Activated T-helper 2 cell treated with anti-CD3 and anti-CD28 coated beads, Interferon-gamma antibody, Interleukin-2, Interleukin-4, amounts not matched to agents 10 μg/mL and 5 μg/mL and 100 μg/mL, durations not matched to agents 14 hours and 24 hours and 36 hours (primary cell): Measurements from ENCODE around the gene YAE1. TPM values are rescaled to one million over a fixed set of nuclear protein-coding genes. Genes with fewer than 3 reads are reported as not detected.

Experiments used
- DNase-seq: peaks from one replicate; pipeline ENCODE4 v3.0.0; 2021; ENCODE audit warnings: low spot score
- H3K27ac Mint-ChIP-seq: one replicate; pipeline ENCODE4 v1.8.0; 2021; ENCODE audit warnings: mixed read lengths
- H3K27me3 Mint-ChIP-seq: one replicate; pipeline ENCODE4 v1.8.0; 2021; ENCODE audit warnings: low read depth, mixed read lengths
- H3K36me3 Mint-ChIP-seq: one replicate; pipeline ENCODE4 v1.8.0; 2021; ENCODE audit warnings: low read depth, mixed read lengths
- H3K4me1 Mint-ChIP-seq: one replicate; pipeline ENCODE4 v1.8.0; 2021; ENCODE audit warnings: low read depth, mixed read lengths
- H3K4me3 Mint-ChIP-seq: one replicate; pipeline ENCODE4 v1.8.0; 2021; ENCODE audit warnings: low read depth, mild to moderate bottlenecking, moderate library complexity, mixed read lengths
- H3K9me3 Mint-ChIP-seq: one replicate; pipeline ENCODE4 v1.8.0; 2021; ENCODE audit warnings: mixed read lengths
- intact Hi-C: fragments of 100-400 bp; cut with micrococcal nuclease; formaldehyde crosslinking; loops from one replicate; pipeline ENCODE4 v1.15.1; 2023
- total RNA-seq: library from RNA; stranded (reverse); gene quantifications from 2 replicates; pipeline ENCODE4 v1.2.3, GENCODE V29; 2022

Gene YAE1
- total RNA-seq, 1 donor from 2014 or later, result 11.9 TPM

- H3K4me3 Mint-ChIP-seq, result no peak overlapping the region
- intact Hi-C loops, result no loop called here
- peaks cover 7% of the 10 kb centered on the region for H3K27me3 Mint-ChIP-seq
- H3K27ac Mint-ChIP-seq, result no peak overlapping the region
- no peaks in the 10 kb centered on the region for H3K36me3 Mint-ChIP-seq
- DNase-seq, result no peak
- H3K9me3 Mint-ChIP-seq, result no peaks in the 10 kb centered on the region
- peaks cover 24% of the 10 kb centered on the region for H3K4me1 Mint-ChIP-seq
Measured at GRCh38 chr7:39594988-39595620, 28.9 kb downstream of the YAE1 start.

- DNase-seq, result no peak
- H3K4me3 Mint-ChIP-seq, result no peak overlapping the region
- no peak overlapping the region for H3K27ac Mint-ChIP-seq
- H3K4me1 Mint-ChIP-seq, result peaks cover 21% of the 10 kb centered on the region
- H3K9me3 Mint-ChIP-seq, result peaks cover 4% of the 10 kb centered on the region
- intact Hi-C loops, result no loop called here
- no peaks in the 10 kb centered on the region for H3K36me3 Mint-ChIP-seq
- H3K27me3 Mint-ChIP-seq, result peaks cover 11% of the 10 kb centered on the region
Measured at GRCh38 chr7:39602351-39602750, 36.1 kb downstream of the YAE1 start.

- intact Hi-C loops, result no loop called here
- Mint-ChIP-seq H3K4me3 (no peak overlapping the region), H3K4me1 (peaks cover 29% of the 10 kb centered on the region), H3K9me3 (peaks cover 4% of the 10 kb centered on the region), H3K27ac (no peak overlapping the region), H3K36me3 (no peaks in the 10 kb centered on the region), H3K27me3 (peaks cover 12% of the 10 kb centered on the region)
- DNase-seq, result no peak
Measured at GRCh38 chr7:39603924-39604323, 37.7 kb downstream of the YAE1 start.

- DNase-seq, result no peak
- intact Hi-C loops, result no loop called here
- Mint-ChIP-seq H3K9me3 (peaks cover 4% of the 10 kb centered on the region), H3K36me3 (no peaks in the 10 kb centered on the region), H3K27ac (no peak overlapping the region), H3K4me1 (peaks cover 35% of the 10 kb centered on the region), H3K4me3 (no peak overlapping the region), H3K27me3 (peaks cover 21% of the 10 kb centered on the region)
Measured at GRCh38 chr7:39605087-39605486, 38.9 kb downstream of the YAE1 start.

- no peak for DNase-seq
- Mint-ChIP-seq H3K27me3 (peaks cover 27% of the 10 kb centered on the region), H3K4me1 (peaks cover 35% of the 10 kb centered on the region), H3K4me3 (no peak overlapping the region), H3K27ac (no peak overlapping the region), H3K9me3 (peaks cover 4% of the 10 kb centered on the region), H3K36me3 (no peaks in the 10 kb centered on the region)
- intact Hi-C loops, result no loop called here
Measured at GRCh38 chr7:39606352-39606751, 40.1 kb downstream of the YAE1 start.

GRCh38 chr7:39606941-39607340 is 40.7 kb downstream of the YAE1 start:
- intact Hi-C loops, result no loop called here
- H3K4me1 Mint-ChIP-seq, result peaks cover 35% of the 10 kb centered on the region
- no peak overlapping the region for H3K4me3 Mint-ChIP-seq
- no peak for DNase-seq
- no peaks in the 10 kb centered on the region for H3K36me3 Mint-ChIP-seq
- H3K27ac Mint-ChIP-seq, result no peak overlapping the region
- peaks cover 24% of the 10 kb centered on the region for H3K27me3 Mint-ChIP-seq
- H3K9me3 Mint-ChIP-seq, result peaks cover 4% of the 10 kb centered on the region

- Mint-ChIP-seq H3K9me3 (peaks cover 4% of the 10 kb centered on the region), H3K4me3 (no peak overlapping the region), H3K27me3 (peaks cover 26% of the 10 kb centered on the region), H3K4me1 (peaks cover 35% of the 10 kb centered on the region), H3K36me3 (no peaks in the 10 kb centered on the region), H3K27ac (no peak overlapping the region)
- DNase-seq, result no peak
- intact Hi-C loops, result no loop called here
Measured at GRCh38 chr7:39607865-39608264, 41.7 kb downstream of the YAE1 start.

GRCh38 chr7:39608278-39608677 is 42.1 kb downstream of the YAE1 start:
- H3K36me3 Mint-ChIP-seq, result no peaks in the 10 kb centered on the region
- peaks cover 28% of the 10 kb centered on the region for H3K27me3 Mint-ChIP-seq
- H3K27ac Mint-ChIP-seq, result no peak overlapping the region
- intact Hi-C loops, result no loop called here
- no peak overlapping the region for H3K4me3 Mint-ChIP-seq
- peaks cover 4% of the 10 kb centered on the region for H3K9me3 Mint-ChIP-seq
- peaks cover 35% of the 10 kb centered on the region for H3K4me1 Mint-ChIP-seq
- DNase-seq, result no peak

GRCh38 chr7:39609113-39609934 is 43.1 kb downstream of the YAE1 start:
- H3K4me1 Mint-ChIP-seq, result peaks cover 29% of the 10 kb centered on the region
- DNase-seq, result no peak
- no peak overlapping the region for H3K27ac Mint-ChIP-seq
- H3K4me3 Mint-ChIP-seq, result no peak overlapping the region
- intact Hi-C loops, result loop anchor here (1.0 kb wide), 1 partner anchor 17 kb away; no protein-coding TSS in a partner anchor
- H3K36me3 Mint-ChIP-seq, result no peaks in the 10 kb centered on the region
- H3K9me3 Mint-ChIP-seq, result peaks cover 4% of the 10 kb centered on the region
- peaks cover 24% of the 10 kb centered on the region for H3K27me3 Mint-ChIP-seq

- Mint-ChIP-seq H3K36me3 (no peaks in the 10 kb centered on the region), H3K9me3 (peaks cover 4% of the 10 kb centered on the region), H3K4me1 (peaks cover 27% of the 10 kb centered on the region), H3K27ac (no peak overlapping the region), H3K4me3 (no peak overlapping the region), H3K27me3 (peaks cover 24% of the 10 kb centered on the region)
- DNase-seq, result no peak
- intact Hi-C loops, result loop anchor here (1.0 kb wide), 2 partner anchors 9 to 18 kb away; no protein-coding TSS in a partner anchor
Measured at GRCh38 chr7:39609935-39610263, 43.7 kb downstream of the YAE1 start.

GRCh38 chr7:39613577-39613976 is 47.4 kb downstream of the YAE1 start:
- Mint-ChIP-seq H3K9me3 (no peaks in the 10 kb centered on the region), H3K27me3 (peaks cover 32% of the 10 kb centered on the region), H3K27ac (no peak overlapping the region), H3K4me3 (no peak overlapping the region), H3K4me1 (peaks cover 8% of the 10 kb centered on the region), H3K36me3 (no peaks in the 10 kb centered on the region)
- intact Hi-C loops, result no loop called here
- DNase-seq, result no peak

GRCh38 chr7:39614299-39614698 is 48.1 kb downstream of the YAE1 start:
- no peak overlapping the region for H3K4me3 Mint-ChIP-seq
- peaks cover 2% of the 10 kb centered on the region for H3K4me1 Mint-ChIP-seq
- intact Hi-C loops, result no loop called here
- no peak overlapping the region for H3K27ac Mint-ChIP-seq
- no peaks in the 10 kb centered on the region for H3K36me3 Mint-ChIP-seq
- H3K27me3 Mint-ChIP-seq, result peaks cover 32% of the 10 kb centered on the region
- no peaks in the 10 kb centered on the region for H3K9me3 Mint-ChIP-seq
- DNase-seq, result no peak

GRCh38 chr7:39615350-39615975 is 49.3 kb downstream of the YAE1 start:
- Mint-ChIP-seq H3K36me3 (no peaks in the 10 kb centered on the region), H3K9me3 (no peaks in the 10 kb centered on the region)

More at GRCh38 chr7:39615350-39615975, 49.3 kb downstream of the YAE1 start:
- no peaks in the 10 kb centered on the region for H3K4me1 Mint-ChIP-seq
- DNase-seq, result no peak
- no peak overlapping the region for H3K4me3 Mint-ChIP-seq
- H3K27ac Mint-ChIP-seq, result no peak overlapping the region
- H3K27me3 Mint-ChIP-seq, result peaks cover 23% of the 10 kb centered on the region
- intact Hi-C loops, result no loop called here
